DMS153 treated with DMSO at 0.1 percent for 48 hours (cell line): ENCODE data around the gene CAPN15.
A peak's percentile ranks its signal among the peaks of the same experiment; 100 is the strongest.

ENCODE experiments used
- DNase-seq: peaks from one replicate; lab custom pipeline; 2025; ENCODE audit not compliant: unreplicated experiment; lab: John Stamatoyannopoulos, UW

The CAPN15 gene

DNA sequence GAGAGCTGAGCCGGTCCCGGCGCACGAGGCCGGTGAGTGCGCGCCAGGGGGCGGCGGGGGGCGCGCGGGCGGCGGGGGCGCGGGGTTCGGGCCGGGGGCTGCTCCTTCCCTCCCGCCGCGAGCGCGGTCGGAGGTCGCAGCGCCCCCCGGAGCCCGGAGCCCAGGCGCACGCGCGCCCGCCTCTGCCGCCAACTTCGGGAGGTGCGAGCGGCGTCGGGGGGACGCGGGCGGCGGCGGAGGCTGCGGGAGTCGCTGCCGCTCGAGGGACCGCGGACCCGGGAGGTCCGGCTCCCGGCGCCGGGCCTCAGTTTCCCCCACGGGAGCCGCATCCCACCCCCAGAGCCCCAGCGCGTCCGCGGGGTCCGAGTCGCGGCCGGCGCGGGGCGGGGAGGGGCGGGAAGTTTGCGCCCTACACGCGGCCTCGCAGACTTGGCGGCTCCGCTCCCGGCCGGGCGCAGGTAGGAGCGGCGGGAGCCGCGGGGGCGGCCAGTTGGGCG lies 32.7 kb downstream of the CAPN15 start, which contains the start of gene PRR35:
TSS of gene PRR35 (plus strand) at position 191 of the 497 bp plus-strand sequence. CDS start 2,901 bp downstream, outside the sequence.
- no peak for DNase-seq

DNA sequence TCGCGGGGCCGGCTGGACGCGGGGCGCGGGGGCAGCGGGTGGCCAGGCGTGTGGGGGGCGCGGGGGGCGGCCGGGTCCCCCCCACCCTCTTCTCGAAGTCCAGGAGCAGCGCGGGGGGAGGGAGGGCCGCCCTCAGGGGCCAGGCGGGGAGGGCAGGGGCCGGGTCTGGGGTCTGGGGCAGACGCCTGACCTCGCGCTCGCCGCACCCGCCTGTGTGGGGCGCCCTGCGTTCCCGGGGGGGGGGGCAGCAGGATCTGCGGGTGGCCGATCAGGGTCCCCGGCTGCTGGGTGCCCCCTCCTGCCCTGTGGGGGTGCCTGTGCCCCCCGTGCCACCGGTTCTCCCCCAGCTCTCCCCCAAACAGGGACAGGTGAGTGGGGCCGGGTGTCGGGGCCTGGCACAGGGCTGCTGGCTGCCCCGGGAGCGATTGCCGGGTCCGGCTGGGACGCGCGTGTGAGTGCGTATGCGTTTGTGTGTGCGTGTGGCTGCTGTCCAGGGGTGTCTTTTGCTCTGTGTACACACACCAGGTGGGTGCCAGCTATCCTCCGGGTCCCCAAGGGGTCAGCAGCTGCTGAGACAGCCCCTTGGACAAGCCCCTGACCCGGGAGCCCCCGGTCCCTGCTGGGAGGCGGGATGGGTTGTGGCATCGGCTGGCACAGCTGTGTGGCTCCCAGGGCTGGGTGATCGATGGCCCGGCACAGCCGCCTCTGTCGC lies 33.3 kb downstream of the CAPN15 start:
- DNase-seq: no peak

DNA sequence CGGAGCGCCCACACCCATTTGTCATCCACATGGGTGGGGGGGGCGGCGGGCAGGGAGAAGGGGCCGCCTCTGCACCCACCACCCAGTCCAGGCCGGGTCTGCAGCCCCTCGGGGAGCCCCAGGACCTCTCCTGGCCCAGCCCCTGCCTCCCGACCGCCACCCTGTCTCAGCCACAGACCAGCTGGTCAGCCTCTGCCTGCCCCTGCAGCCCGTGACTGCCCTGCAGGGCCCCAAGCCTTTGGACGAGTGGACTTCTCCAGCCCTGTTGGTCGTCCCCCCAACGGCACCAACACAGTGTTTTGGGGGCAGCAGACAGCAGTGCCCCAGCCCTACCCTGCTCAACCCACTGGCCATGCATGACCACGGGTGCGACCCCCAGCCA lies 33.9 kb downstream of the CAPN15 start:
- no peak for DNase-seq

DNA sequence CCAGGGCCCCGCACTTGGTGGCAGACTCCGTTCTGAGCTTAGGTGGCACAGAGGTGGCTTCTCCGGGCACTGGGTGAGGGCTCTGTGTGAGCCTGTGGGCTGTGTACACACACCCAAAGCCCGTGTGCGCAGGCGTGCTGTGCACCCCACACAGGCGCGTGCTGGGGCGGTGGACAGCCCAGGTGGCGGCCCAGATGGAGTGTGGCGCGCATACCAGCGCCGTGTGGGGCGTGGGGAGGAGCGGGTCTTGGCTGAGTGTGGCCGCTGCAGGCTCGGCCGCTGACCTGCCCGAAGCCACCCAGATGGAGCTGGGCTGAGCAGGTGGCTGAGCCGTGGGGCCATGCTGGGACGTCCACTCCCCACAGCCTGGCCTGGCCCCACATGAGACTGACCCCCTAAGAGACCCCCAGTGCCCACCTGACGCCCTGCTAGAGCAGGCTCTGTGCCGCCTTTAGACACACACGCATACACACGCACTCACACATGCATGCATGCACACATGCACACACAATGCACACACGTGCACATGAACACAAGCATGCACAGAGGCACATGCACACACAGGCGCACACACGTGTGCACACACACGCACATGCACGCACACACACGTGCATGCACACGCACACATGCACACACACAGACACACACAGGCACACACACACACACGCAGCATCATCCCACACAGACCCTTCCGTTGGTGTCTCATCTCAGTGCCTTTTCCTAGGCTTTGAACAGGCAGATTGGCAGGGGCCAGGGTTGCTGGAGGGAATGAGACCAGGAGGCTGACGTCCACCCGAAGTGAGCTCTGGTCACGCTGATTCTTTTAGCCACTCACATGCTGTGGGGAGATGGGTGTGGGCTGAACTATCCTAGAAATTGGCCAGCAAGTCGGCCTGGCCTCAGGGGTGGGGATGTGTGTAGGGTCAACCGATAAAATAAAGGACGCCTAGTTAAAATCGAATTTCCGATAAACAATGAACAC lies 34.7 kb downstream of the CAPN15 start:
- no peak for DNase-seq

DNA sequence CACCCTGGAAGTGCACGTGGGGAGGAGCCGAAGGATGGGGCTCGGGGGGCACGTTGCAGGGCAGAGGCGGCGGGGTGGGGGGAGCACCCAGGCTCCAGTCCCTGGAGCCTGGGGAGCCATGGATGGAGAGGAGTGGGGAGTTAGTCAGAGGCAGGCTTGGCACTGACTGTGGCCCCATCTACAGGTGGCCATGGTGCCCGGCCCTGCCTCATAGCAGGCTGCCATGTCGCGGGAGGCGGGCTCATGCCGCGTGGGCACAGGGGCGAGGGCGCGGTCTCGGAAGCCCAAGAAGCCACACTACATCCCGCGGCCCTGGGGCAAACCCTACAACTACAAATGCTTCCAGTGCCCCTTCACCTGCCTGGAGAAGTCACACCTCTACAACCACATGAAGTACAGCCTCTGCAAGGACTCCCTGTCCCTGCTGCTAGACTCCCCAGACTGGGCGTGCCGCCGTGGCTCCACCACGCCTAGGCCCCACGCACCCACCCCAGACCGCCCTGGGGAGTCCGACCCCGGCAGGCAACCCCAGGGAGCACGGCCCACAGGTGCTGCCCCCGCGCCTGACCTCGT lies 35.6 kb downstream of the CAPN15 start:
- no peak for DNase-seq

DNA sequence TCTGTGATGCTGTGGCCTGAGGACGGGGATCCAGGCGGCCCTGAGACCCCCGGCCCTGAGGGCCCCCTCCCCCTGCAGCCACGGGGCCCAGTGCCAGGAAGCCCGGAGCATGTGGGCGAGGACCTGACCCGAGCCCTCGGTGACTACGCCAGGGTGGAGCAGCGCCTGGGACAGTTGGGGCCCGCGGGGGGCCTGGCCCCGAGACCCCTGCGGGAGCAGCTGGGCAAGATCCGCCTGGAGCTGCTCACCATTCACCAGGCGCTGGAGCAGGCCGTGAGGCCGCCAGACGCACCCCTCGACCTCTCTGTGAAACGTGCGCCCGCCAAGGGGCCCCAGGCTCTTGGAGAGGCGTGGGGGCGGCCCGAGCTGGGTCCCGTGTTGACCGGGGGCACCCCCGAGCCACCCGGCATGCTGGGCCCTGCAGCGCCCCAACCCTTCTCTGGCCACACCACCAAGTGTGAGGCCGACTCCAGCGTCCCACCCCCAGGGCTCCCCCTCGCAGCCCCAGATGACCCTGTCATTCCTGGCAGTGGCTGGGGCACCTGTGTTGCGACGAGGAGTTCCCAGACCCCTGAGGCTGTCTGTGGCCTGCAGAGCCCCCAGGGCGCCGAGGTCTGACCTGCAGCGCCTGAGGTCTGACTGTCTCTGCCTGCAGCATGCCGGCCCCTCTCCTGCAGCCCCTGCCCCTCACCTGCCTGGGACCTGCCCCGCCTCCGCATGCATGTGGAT lies 37.3 kb downstream of the CAPN15 start:
- no peak for DNase-seq

DNA sequence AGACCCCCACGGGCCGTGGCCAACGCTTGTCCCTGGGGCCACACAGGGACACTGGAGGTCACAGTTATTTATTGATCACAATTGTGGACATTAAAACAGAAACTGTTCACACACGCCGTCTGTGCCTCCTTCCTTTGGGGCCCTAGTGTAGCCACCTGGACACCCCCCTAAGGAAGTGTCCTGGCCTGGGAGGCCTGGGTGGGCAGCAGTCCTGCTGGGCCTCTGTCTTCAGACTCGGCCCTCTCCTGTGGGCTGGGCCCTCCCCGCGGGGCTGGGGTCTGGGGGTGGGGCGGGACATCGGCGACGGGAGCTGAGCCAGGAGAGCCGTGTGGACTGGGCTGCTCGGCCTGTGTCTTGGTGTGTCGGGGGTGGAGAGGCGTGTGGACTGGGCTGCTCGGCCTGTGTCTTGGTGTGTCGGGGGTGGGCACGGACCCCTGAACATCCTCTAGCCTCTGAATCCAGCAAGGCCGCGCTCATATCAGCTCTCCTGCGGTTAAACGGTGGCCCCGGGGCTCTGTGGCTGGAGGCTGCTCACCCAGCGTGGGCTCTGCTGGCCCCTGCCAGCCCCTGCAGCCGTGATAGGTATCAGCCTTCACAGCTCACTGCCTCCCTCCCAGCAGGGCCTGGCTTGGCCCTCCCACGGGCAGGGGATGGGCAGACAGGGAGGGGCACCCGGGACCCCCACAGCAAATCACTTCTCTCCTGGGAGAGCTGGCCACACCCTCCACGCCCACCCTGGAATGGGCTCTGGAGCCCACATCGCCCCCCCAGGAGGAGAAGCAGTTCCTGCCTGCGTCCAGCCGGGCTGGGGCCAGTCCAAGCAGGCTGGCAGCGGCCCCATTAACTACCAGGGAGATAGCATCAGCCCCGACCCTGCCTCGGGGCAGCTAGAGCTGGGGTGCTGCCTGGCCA lies 38.2 kb downstream of the CAPN15 start:
- DNase-seq: no peak

DNA sequence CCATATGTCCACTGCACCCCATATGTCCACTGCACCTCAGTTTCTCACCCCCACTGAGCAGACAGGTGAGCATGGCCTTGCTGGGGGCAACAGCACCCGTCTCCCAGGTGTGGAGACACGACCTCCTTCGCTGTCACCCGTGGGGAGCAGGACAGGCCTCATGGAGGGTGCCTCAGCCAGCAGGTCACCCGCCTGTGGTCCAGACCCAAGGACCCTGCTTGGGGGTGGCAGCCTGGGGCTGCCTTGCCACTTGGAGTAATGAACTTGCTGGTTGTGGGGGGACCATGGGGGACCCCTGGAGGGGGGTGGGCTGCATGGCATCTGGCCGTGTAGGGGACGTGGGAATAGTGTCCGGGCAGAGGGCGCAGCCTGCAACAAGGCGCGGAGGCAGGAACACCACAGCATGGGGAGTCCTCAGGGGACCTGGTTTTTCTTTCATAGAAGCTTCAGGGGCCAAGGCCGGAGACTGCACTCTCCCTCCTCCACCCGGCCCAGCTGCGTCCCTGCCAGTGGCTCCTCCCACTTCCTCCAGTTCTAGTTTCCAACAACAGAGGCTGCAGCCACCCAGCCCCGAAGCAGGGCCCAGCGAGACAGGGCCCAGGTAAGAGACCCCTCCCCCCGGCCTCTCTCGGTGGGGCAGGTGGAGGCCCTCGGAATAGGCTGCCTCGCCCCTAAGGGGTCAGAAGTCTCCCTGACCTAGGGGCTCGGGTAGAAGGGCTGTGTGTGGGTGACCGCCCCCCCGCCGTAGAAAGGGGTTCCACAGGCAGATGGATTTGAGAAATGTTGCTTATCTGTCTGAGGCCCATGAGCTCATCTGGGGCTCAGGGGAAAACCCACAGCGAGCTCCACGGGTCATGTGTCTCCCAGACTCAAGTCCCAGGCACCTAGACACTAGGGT lies 39.2 kb downstream of the CAPN15 start, which contains the start of gene NHLRC4:
TSS of gene NHLRC4 (plus strand) at position 531 of the 898 bp plus-strand sequence. CDS start 1,043 bp downstream, outside the sequence.
- peak; percentile 12 for DNase-seq

DNA sequence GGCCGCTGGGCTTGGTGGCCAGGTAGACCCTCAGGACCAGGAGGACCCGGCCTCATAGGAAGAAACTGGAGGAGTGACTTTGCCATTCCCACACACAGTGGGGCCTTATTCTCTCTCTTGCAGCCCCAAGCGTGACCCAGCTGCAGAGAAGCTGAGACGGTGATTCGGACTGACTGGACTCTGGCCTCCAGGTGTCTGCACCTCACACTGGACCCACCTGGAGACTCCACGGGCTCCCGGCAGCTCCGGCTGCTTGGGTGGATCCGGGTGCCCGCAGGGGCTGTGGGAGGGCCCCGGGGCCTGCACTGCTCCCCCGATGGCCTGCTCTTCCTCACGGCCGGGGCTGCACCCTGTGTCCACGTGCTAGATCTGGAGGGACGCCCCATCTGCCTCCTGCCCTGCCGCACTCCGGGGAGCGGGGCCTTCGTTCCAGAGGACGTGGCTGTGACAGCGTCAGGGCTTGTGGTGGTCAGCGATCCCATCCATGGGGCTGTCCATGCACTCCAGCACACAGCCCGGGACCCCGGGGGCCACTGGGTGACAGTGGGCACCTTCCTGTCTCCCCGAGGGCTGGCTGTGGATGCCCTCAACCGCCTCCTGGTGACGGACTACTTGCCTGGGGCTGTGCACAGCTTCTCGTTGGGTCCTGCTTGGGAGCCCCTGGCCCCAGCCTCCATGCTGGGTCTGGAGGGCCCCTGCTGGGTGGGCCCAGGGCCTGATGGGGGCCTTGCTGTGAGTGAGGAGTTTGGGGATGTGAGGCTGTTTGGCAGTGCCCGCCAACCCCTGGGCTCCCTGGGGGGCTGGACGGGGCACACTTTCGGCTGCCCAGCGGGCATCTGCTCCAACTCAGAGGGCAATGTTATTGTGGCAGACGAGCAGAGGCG lies 40.1 kb downstream of the CAPN15 start:
- DNase-seq: no peak

DNA sequence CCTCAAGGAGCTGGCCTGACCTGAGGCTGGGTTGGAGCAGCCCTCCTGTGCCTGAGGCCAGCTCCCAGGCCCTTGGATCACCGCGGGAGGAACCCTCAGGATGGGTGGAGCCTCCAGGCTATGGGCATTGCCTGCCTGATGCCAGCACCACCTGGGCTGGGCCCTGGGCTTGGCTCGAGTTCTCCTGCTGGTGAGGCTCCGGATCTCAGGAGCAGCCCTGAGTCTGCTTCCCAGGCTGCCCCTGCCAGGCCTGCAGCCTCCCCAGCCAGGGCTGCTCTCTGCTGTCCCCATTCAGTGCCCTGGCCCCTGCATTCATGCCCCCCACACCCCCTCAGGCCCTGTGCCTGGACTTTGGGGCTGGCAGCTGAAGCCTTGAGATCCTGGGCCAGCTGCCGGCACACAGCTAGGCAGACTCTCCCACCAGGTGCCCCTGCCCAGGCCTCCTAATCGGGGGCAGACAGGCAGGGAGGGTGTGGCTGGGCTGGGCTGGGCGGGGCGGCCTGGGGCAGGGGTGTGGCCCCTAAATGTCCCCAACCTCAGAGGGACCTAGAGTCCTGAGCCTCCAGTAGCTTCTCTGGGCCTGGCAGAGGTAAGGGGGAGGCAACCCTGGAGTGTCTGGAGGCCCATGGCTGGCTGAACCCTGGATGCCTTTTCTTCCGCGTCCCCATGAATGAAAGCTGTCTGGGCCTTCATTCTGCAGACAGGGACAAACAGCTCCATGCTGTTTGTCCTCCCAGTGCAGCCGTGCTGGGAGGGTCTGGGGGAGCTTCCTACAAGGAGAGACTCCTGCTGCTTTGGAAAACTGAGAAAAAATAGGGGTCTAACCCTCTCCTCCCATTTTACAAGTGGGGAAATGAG lies 41.1 kb downstream of the CAPN15 start:
- no peak for DNase-seq

DNA sequence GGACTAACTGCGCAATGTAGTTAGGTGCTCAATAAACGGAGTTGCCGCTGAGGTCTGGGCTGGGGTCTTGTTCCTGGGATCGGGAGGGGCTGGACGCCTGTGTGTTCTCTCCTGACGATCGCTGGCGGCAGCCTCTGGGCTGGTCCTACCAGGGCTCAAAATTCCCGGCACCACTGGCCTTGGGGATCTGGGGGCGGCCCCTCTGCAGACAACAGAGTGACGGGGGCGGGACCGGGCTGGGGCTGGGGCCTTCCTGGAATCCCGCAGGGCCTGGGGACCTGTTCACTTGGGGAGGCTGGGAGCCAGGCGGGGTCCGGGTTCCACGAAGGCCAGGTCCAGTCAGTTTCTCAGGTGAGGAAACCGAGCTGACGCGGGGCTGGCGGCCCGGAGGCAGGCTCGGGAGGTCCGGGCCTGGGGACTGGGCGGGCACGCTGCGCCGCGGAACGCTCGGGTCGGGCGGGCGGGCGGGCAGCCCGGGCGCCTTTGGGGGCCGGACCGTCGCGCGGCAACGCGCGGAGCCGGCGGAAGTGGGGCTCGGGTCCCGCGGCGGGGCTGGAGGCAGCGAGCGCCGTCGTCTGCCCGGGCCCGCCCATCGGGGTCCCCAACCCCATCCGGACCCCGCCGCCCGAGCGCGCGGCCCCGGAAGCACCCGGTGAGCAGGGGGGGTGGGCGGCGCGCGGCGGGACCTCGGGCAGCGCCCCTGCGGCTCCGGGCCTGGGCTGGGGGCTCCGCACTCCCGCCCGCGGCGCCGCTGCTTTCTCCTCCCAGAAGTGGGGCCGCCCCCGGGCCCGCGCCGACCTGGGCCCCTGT lies 42.1 kb downstream of the CAPN15 start, which contains the start of gene PIGQ:
TSS of gene PIGQ (plus strand) at position 524 of the 810 bp plus-strand sequence. CDS start 4,107 bp downstream, outside the sequence.
- DNase-seq: no peak

DNA sequence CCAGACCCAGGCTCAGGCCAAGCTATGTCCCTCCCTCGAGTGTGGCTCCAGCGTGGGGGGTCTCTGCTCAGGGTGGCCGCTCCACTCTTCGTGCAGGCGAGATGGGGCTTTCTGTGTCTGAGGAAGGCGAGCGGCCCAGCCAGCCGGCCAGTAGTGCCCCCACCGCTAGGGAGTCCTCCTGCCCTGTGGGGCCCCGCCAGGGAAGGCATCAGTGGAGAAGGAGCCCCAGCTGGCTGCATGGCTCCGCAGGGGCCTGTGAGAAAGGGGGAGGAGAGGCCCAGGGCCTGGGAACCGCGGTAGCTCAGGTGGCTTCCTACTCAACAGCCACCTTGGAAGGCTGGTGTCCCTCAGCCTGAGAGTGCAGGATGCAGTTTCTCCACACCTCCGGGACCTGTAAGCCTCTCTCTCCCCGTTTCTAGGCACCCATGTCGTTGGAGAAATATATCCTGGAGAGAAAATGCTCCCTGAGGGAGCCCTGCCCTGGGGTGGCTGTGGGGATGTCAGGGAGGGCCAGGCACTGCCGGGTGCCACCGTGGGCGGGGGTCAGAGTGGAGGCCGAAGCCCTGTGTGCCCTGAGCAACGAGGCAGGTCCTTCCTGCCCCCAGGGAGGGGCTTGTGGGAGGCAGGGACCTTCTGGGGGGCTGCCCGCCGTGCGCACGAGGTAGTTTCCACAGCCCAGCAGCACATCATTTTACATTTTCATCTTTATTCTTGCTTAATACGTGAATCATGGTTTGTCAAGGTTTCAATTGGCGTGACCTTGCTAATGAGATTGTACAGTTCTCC lies 45.5 kb downstream of the CAPN15 start:
- DNase-seq: no peak

DNA sequence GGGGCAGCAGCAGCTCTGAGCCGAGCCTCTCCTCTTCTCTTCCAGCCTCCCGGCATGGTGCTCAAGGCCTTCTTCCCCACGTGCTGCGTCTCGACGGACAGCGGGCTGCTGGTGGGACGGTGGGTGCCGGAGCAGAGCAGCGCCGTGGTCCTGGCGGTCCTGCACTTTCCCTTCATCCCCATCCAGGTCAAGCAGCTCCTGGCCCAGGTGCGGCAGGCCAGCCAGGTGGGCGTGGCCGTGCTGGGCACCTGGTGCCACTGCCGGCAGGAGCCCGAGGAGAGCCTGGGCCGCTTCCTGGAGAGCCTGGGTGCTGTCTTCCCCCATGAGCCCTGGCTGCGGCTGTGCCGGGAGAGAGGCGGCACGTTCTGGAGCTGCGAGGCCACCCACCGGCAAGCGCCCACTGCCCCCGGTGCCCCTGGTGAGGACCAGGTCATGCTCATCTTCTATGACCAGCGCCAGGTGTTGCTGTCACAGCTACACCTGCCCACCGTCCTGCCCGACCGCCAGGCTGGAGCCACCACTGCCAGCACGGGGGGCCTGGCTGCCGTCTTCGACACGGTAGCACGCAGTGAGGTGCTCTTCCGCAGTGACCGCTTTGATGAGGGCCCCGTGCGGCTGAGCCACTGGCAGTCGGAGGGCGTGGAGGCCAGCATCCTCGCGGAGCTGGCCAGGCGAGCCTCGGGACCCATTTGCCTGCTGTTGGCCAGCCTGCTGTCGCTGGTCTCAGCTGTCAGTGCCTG lies 46.7 kb downstream of the CAPN15 start:
- no peak for DNase-seq
